Activated CD4-positive, alpha-beta T cell treated with anti-CD3 and anti-CD28 coated beads for 24 hours (primary cell): Measurements from ENCODE around the gene HPF1.
"Not testable (repeated sequence)": the region's sequence is repeated elsewhere in the genome, so short reads cannot be mapped to it uniquely, and the experiment has no call there.

Experiments
- DNase-seq, 2 donors: peaks; one replicate each; pipeline ENCODE4 v3.0.0-alpha.2; 2020; ENCODE audit warnings: low read depth in 2 of 2

Gene HPF1

DNA sequence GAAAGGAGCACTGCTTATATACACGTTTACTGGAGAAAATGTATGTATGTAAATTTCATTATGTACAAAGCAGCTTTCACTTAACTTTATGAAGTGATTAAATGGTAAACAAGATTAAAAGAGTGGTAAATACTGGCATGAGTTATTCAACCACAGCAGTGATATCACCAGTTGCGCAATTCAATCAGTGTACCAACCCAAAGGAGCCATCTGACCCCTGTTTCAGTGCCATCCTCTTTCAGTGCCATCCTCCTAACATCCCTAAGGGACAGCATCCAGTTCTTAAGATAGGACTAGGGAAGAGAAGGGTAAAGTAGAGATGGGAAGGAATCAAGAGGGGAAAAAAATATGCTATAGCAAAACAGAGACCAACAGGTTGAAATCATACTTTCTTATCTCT, 16.2 kb downstream of the HPF1 start:
- no peak for DNase-seq

DNA sequence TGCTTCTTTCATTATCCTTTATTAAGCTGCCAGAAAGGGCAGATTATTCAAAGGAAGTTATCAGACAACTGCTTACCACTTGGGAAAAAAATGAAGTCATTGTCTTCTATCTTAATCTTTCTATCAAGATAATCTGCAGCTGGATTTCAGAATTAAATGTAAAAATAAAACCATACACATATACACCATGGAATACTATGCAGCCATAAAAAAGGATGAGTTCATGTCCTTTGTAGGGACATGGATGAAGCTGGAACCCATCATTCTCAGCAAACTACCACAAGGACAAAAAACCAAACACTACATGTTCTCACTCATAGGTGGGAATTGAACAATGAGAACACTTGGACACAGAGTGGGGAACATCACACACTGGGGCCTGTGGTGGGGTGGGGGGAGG, 19.1 kb downstream of the HPF1 start:
- not testable (repeated sequence) for DNase-seq

DNA sequence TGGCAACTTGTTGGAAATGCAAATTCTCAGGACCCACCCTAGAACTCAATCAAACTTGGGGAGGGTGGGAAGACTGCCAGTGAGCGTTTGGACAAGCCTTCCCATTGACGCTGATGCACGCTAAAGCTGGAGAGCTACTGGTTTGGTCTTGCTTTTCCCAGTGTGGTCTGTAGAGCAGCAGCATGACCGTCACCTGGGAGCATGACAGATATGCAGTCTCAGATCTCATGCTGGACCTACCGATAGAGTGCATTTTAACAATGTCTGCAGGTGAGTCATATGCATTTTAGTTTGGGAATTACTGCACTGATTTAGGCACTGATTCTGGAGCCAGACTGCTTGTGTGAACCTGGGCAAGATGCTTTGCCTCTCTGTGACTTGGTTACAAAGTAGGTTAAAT, 27.2 kb downstream of the HPF1 start:
- DNase-seq = no peak

DNA sequence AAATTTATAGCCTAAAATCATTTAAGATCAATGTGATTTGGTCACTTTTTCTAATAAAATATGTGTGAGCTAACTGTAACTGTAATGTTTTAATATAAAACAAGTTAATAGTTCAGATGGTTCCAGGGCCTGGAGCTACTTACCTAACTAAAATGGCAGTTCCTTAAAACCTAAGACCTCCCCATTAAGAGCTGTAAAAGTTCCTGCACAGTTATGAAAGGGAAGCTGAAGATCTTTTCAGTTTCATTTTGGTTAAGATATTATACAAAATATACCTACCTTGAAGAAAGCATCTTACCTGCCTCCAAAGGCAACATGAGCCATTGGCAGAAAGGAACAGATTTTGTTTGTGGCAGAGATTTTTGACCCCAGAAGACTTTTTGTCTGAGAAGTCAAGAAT, 30.1 kb downstream of the HPF1 start:
- DNase-seq = no peak

DNA sequence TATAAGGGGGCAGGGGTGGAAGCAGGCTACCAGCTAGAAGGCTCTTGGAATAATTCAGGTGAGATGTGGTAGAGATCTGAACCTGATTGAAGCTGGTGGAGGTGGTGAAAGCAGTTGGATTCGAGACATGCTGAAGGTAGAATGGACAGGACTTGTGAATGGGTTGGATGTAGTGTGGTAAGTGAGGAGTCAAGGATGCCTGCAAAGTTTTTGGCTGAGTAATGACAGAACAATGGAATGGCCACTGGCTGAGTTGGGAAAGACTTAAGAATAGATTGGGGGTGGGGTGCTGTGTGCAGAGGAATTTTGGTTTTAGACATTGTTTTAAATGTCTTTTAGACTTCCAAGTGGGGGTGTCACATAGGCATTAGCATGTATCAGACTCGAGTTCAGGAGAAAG, 33.5 kb downstream of the HPF1 start:
- no peak for DNase-seq

DNA sequence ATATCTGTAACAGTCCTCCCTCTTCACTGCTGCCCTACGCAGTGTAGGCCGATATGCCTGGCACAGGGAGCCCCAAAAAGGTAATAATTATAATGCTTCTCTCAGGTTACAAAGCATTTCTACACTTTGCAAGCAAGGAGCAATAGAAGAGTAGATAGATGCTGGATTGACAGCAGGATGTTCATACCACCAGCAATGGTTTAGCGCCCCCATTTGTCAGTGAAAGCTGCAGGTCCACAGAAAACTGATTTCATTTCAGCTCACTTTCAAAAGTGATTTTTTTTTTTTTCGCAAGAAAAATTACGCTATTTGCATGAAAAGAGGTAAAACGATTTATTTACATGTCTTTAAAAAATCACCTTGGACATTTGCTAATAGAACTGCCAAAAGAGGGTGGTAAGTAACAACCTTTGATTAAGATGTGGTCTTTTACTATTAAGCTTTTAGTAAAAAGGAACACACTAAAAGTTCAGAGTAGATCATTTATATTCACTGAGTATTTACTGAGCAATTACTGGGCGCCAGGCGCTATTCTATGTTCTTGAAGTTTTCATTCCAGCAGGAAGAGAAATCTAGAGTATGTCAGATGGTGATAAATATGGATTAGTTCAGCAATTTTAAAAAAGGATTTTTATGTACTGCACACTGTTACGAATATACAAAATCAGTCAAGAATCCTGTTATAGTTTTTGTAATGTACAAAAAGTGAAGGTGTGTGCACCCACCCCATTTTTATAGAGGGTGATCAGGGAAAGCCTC, 34.4 kb downstream of the HPF1 start:
- DNase-seq = no peak

DNA sequence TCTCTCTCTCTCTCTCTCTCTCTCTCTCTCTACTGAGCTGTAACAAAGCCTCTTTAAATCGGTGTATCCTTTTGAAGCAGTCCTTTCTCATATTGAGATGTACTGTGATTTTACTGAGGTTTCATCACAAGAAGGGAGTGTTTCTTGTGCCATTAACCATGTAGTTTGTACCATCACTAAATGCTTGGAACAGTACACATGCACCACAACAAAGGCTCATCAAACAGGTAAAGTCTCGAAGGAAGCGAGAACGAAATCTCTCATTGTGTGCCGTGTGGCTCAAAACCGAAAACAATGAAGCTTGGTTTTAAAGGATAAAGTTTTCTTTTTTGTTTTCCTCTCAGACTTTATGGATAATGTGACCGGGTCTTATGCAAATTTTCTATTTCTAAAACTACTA, 37.2 kb downstream of the HPF1 start:
- DNase-seq = no peak

DNA sequence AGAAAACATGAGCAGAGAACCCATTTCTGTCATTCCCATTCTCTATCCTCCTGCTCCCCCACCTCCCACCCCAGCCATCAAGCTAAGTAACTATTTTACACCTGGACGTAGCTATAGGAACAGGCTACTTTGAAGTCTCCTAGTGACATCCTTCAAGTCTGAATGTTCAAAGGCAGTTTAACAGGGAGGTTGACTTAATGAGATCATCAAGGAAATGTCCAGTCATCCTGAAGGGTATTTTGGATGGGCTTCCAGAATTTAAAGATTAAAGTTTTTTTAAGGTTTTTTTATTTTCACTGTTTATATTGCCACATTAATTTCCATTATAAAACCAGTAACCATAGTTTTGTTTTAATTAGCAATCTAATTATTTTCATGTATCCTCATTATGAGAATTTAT, 41.1 kb downstream of the HPF1 start:
- no peak for DNase-seq

DNA sequence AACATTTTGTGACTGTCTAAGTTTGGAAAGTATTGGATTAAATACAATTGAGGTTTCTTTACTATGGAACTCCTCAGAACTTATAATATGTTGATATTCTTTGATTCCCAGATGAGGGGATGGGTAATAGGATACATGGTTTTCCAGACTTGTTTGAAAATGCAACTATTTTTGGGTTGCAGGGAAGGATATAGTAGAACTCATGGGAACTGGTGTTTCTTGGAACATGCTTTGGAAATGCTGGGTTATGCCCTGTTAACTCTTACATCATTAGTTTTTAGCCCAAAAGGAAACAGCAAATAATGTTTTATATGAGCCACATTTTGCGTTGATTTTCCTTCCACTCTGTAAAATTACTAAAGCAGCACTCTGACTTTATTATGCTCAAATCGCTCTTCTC, 41.9 kb downstream of the HPF1 start:
- DNase-seq = no peak

DNA sequence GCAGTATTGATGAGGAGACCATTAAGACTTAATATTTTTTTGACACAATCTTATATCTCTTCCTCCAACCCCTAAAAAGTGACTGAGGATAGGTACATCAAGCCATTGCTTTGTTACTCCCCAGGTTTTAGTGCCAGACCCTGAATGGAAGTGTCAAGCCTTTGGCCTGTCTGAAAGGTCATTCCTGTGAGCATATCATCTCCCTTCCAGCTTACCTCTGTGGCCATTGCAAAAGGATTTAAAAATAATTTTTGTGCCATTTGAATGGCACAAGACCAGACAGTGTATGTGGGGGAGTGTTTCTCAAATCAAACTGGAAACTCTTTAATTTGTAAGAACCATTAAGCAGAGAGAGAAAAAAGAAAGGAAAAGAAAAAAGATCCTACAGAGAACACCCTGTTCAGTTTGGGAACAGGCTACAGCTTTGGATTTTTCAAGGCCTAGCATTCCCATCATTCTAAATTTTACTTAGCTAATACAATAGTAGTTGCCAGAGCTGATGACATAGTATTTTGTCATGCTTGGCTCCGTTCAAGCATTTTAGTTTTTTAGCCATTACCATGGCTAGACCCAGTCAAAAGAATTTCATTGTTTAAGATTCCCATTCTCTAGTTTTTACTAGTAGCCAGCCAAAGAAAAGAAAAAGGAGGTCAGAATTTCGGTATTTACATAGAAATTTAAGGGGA, 49.6 kb downstream of the HPF1 start:
- DNase-seq = no peak

DNA sequence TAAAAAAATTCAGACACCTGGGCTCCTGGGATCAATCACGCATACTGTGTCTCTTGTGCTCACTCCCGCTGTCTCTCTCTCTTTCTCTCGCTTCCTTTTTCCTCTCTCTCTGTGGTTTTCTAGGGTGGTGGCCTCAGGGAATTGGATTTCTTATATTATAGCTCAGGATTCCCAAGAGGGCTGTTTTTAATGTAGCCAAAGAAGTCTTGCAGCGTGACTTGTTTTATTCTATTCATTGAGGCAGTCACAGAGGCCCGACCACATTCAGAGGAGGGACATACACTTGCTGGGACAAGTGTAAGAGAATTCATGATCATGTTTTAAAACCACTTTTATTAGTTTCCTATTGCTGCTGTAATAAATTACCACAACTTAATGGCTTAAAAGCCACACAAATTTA, 59.4 kb downstream of the HPF1 start:
- no peak for DNase-seq

DNA sequence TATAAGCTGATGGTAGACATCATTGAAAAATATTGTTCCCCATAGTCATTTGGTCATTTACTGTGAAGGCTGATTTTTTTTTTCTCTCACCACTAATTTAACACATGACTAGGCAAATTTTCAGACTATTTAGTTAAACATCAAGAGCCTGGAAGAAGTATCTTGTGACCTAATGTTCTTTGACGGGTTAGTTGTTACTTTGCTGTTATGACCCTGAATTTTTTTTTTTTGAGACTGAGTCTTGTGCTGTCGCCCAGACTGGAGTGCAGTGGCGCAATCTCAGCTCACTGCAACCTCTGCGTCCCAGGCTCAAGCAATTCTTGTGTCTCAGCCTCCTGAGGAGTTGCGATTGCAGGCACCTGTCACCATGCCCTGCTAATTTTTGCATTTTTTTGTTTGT, 67.0 kb downstream of the HPF1 start:
- no peak for DNase-seq

DNA sequence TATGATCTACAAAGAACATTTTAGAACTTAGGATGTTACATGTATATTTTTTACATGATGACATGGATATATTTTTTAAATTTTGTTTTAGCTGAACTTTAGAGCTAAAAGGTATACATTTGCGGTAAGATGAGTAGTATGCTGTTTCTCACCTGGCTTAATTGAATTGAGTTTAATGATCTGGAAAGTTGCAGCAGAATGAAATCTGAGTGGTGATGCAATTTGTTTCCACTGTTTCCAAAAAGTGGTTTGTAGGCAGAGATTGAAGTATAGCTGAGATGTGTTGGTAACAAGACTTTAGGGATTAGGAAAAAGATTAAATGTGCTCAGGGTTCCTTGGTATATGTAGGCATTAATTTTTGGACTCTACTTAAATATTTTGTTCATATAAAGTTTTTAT, 68.1 kb downstream of the HPF1 start:
- DNase-seq = no peak

DNA sequence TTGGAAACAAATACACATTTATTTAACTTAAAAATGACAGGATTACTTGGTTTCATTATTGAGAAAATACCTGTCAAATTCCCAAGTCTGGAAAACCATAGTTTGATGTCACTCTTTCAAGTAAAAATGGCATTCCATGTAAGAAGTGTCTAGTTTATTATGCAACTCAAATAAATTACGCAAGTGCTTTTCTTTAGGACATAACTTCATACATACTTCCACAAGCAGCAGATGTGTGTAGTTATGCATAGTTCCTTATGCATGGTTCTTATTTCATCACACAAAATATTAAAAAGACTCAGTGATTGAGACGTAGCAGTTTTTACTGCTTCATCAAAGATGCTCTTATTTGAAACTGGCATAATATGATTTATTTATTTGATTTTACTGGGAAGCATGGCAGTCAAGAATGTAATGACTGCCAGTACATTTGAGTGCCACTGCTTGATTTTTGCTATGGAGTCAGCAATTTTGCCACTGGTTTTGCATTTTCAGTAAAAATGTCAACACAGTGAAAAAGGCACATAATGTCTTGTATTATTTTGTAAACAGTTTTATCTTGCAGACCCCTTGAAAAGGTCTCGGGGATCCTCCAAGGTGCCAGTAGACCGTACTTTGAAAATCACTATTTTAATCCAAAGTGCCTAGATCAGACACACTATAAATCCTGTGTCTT, 75.2 kb downstream of the HPF1 start:
- DNase-seq = no peak
